H1 (cell line): ENCODE data around the gene DNAJC10. TPM values are rescaled to one million over a fixed set of nuclear protein-coding genes. Genes with fewer than 3 reads are reported as not detected.

Experiments
- CTCF ChIA-PET: fragments of 300-600 bp; sonication (Branson Sonifier 250); formaldehyde crosslinking; loops from one replicate; lab custom pipeline; 2021; ENCODE audit not compliant: partially characterized antibody; lab: Charles Lee
- POLR2A ChIA-PET: fragments of 300-600 bp; sonication (Branson Sonifier 250); formaldehyde crosslinking; loops from one replicate; lab custom pipeline; 2021; ENCODE audit warnings: inconsistent platforms; ENCODE audit not compliant: partially characterized antibody; lab: Charles Lee
- DNase-seq, 2 experiments: peaks; one replicate each; pipeline versions ENCODE4 v3.0.0 to v3.0.0-alpha.2; 2010 to 2022; ENCODE audit warnings: low spot score in 2 of 2, low read depth in 1 of 2, mixed read lengths in 1 of 2
- FAIRE-seq: peaks from 2 replicates; lab custom pipeline; 2011; peaks lifted over from hg19 to GRCh38; lab: Jason Lieb, UNC
- H2AFZ ChIP-seq: 2 replicates; pipeline ENCODE4 v1.8.1; 2012; ENCODE audit warnings: low read length, inconsistent platforms
- H2AK5ac ChIP-seq: 2 replicates; pipeline ENCODE4 v1.6.1; 2013; ENCODE audit warnings: low read depth, low read length
- H2BK120ac ChIP-seq: replicated peaks from 2 replicates; pipeline ENCODE3; 2013; ENCODE audit warnings: low read depth, low read length, inconsistent platforms
- H2BK12ac ChIP-seq: 2 replicates; pipeline ENCODE4 v1.6.1; 2013; ENCODE audit warnings: low read depth, low read length
- H2BK15ac ChIP-seq: 2 replicates; pipeline ENCODE4 v1.6.1; 2013; ENCODE audit warnings: low read length
- H2BK20ac ChIP-seq: 2 replicates; pipeline ENCODE4 v1.6.1; 2013; ENCODE audit warnings: low read length
- H2BK5ac ChIP-seq: 2 replicates; pipeline ENCODE4 v1.6.1; 2013; ENCODE audit warnings: low read depth, low read length
- H3K14ac ChIP-seq: 2 replicates; pipeline ENCODE4 v1.6.1; 2013; ENCODE audit warnings: inconsistent platforms; ENCODE audit not compliant: insufficient read length
- H3K18ac ChIP-seq: 2 replicates; pipeline ENCODE4 v1.6.1; 2013; ENCODE audit warnings: low read length; ENCODE audit errors: extremely low read depth
- H3K23ac ChIP-seq: 2 replicates; pipeline ENCODE4 v1.6.1; 2013; ENCODE audit warnings: inconsistent platforms; ENCODE audit not compliant: insufficient read length
- H3K23me2 ChIP-seq: 2 replicates; pipeline ENCODE4 v1.6.1; 2013; ENCODE audit warnings: low read depth, low read length
- H3K27ac ChIP-seq: 2 replicates; pipeline ENCODE4 v1.6.1; 2011; ENCODE audit warnings: low read depth, low read length, inconsistent platforms
- H3K27me3 ChIP-seq, 4 experiments: replicated peaks in 1 of 4; 1 replicate in 1 of 4; 2 replicates in 3 of 4; pipeline versions ENCODE4 v1.6.1 to v1.8.1; 2011 to 2013; ENCODE audit warnings: low read length in 3 of 4, mild to moderate bottlenecking in 3 of 4, inconsistent platforms in 2 of 4, mixed read lengths in 2 of 4, moderate library complexity in 1 of 4; ENCODE audit not compliant: control insufficient read depth in 3 of 4, insufficient read depth in 3 of 4; ENCODE audit errors: extremely low read depth in 1 of 4
- H3K36me3 ChIP-seq, 4 experiments: 2 replicates each; pipeline versions ENCODE4 v1.6.1 to v1.8.1; 2011 to 2013; ENCODE audit warnings: mild to moderate bottlenecking in 4 of 4, low read length in 3 of 4, moderate library complexity in 2 of 4, control low read depth in 1 of 4, inconsistent platforms in 1 of 4; ENCODE audit not compliant: insufficient read depth in 4 of 4, control insufficient read depth in 2 of 4
- H3K4ac ChIP-seq: replicated peaks from 2 replicates; pipeline ENCODE3; 2013; ENCODE audit warnings: low read length, low read depth, mixed read lengths, inconsistent platforms; ENCODE audit not compliant: insufficient read length
- H3K4me1 ChIP-seq, 4 experiments: replicated peaks in 1 of 4; 1 replicate in 1 of 4; 2 replicates in 3 of 4; pipeline versions ENCODE4 v1.6.1 to v1.8.1; 2011 to 2013; ENCODE audit warnings: low read length in 3 of 4, inconsistent platforms in 2 of 4, mixed read lengths in 1 of 4; ENCODE audit not compliant: insufficient read depth in 4 of 4, control insufficient read depth in 3 of 4
- H3K4me2 ChIP-seq, 2 experiments: 2 replicates each; pipeline versions ENCODE4 v1.6.1 to v1.8.1; 2011 to 2013; ENCODE audit warnings: low read depth in 2 of 2, low read length in 2 of 2, control low read depth in 1 of 2, inconsistent platforms in 1 of 2, mild to moderate bottlenecking in 1 of 2; ENCODE audit not compliant: insufficient read depth in 1 of 2
- H3K4me3 ChIP-seq, 4 experiments: fragments of 200-600, 300-600 bp in 1 of 4; sonication (generic), shearing (Covaris generic), sonication (Bioruptor Twin) in 1 of 4; 2 replicates each; pipeline versions ENCODE4 v1.5.1 to v1.8.1; 2011 to 2016; ENCODE audit warnings: low read length in 4 of 4, low read depth in 3 of 4, control low read depth in 2 of 4, inconsistent platforms in 2 of 4, mild to moderate bottlenecking in 2 of 4, mixed read lengths in 1 of 4, moderate library complexity in 1 of 4; ENCODE audit not compliant: insufficient read depth in 2 of 4; ENCODE audit errors: extremely low read depth in 1 of 4
- H3K56ac ChIP-seq: replicated peaks from 2 replicates; pipeline ENCODE3; 2013; ENCODE audit warnings: low read depth, mild to moderate bottlenecking, mixed read lengths, low read length, inconsistent platforms; ENCODE audit not compliant: insufficient read length
- H3K79me1 ChIP-seq: 2 replicates; pipeline ENCODE4 v1.6.1; 2013; ENCODE audit warnings: low read depth, low read length, control low read depth
- H3K79me2 ChIP-seq, 2 experiments: 2 replicates each; pipeline versions ENCODE4 v1.6.1 to v1.8.1; 2012 to 2013; ENCODE audit warnings: low read length in 2 of 2, mild to moderate bottlenecking in 2 of 2, inconsistent platforms in 1 of 2; ENCODE audit not compliant: insufficient read depth in 2 of 2, control insufficient read depth in 1 of 2
- H3K9ac ChIP-seq, 4 experiments: replicated peaks in 1 of 4; 1 replicate in 1 of 4; 2 replicates in 3 of 4; pipeline versions ENCODE4 v1.6.1 to v1.8.1; 2011 to 2013; ENCODE audit warnings: low read depth in 3 of 4, low read length in 3 of 4, control low read depth in 2 of 4, mild to moderate bottlenecking in 2 of 4, moderate library complexity in 2 of 4, inconsistent platforms in 1 of 4; ENCODE audit errors: extremely low read depth in 1 of 4
- H3K9me3 ChIP-seq, 2 experiments: 2 replicates each; pipeline versions ENCODE4 v1.6.1 to v1.8.1; 2012 to 2013; ENCODE audit warnings: mild to moderate bottlenecking in 2 of 2, moderate library complexity in 2 of 2, control low read depth in 1 of 2, inconsistent platforms in 1 of 2, low read depth in 1 of 2, low read length in 1 of 2, mixed read lengths in 1 of 2; ENCODE audit not compliant: insufficient read depth in 2 of 2
- H4K20me1 ChIP-seq, 2 experiments: replicated peaks in 1 of 2; 2 replicates each; pipeline versions ENCODE3 to v1.8.1; 2011 to 2013; ENCODE audit warnings: inconsistent platforms in 2 of 2, low read length in 2 of 2, mild to moderate bottlenecking in 1 of 2; ENCODE audit not compliant: insufficient read depth in 2 of 2, control insufficient read depth in 1 of 2
- H4K5ac ChIP-seq: 2 replicates; pipeline ENCODE4 v1.6.1; 2013; ENCODE audit warnings: low read length, low read depth, mixed read lengths, inconsistent platforms; ENCODE audit not compliant: insufficient read length
- H4K8ac ChIP-seq: 2 replicates; pipeline ENCODE4 v1.8.0; 2013; ENCODE audit warnings: mild to moderate bottlenecking, moderate library complexity, low read length, inconsistent platforms; ENCODE audit not compliant: insufficient read depth; ENCODE audit errors: extremely low read depth
- H4K91ac ChIP-seq: replicated peaks from 2 replicates; pipeline ENCODE3; 2013; ENCODE audit warnings: low read length, mixed read lengths, inconsistent platforms; ENCODE audit not compliant: insufficient read length
- ASH2L ChIP-seq: fragments of 200-600, 300-600 bp; sonication (generic); IDR thresholded peaks from one replicate; pipeline ENCODE4 v1.7.1; 2017; ENCODE audit warnings: low read length
- TBP ChIP-seq: IDR thresholded peaks from 2 replicates; pipeline ENCODE4 v1.6.1; 2011; ENCODE audit warnings: low read depth, low read length, improper control_type of control experiment
- WGBS, 2 experiments: shearing (Covaris generic) in 1 of 2; methylation state at CpG; one replicate each; pipeline versions ENCODE4 v1.1.6 to v1.1.7; 2013 to 2015; ENCODE audit warnings: low lambda C conversion rate in 2 of 2, mixed read lengths in 2 of 2, inconsistent platforms in 1 of 2, low coverage in 1 of 2, missing lambda C conversion rate in 1 of 2; ENCODE audit not compliant: insufficient replicate concordance in 2 of 2, insufficient coverage in 1 of 2, insufficient read length in 1 of 2; ENCODE audit errors: extremely low coverage in 1 of 2, missing lambda C conversion rate in 1 of 2; 5-methylcytosine and 5-hydroxymethylcytosine counted together
- polyA plus RNA-seq, 7 experiments: library from polyadenylated mRNA; depleted of rRNA in 3 of 7; stranded (reverse) in 5 of 7; unstranded in 2 of 7; fragments of >200 nt in 5 of 7; fragments of 200-250 nt in 2 of 7; gene quantifications; 1 replicate in 5 of 7; 2 replicates in 1 of 7; 4 replicates in 1 of 7; pipeline versions ENCODE4 v1.2.1 to v1.2.3, GENCODE V29; 2011 to 2013; ENCODE audit warnings: missing spikeins in 2 of 7, mixed read lengths in 2 of 7
- total RNA-seq: library from RNA; stranded (reverse); fragmentation: NEBNext Ultra II Directional; extraction: Animal tissue kit (Norgen Biotek cat#: 25700); gene quantifications from 2 replicates; pipeline ENCODE4 v1.2.1, GENCODE V29; 2021

The DNAJC10 gene
- total and polyA plus RNA-seq, 2 of the 8 experiments (the other 6 are each of a cell fraction or from before 2014, with no cell fraction given) = 23.2 to 121 TPM

DNA sequence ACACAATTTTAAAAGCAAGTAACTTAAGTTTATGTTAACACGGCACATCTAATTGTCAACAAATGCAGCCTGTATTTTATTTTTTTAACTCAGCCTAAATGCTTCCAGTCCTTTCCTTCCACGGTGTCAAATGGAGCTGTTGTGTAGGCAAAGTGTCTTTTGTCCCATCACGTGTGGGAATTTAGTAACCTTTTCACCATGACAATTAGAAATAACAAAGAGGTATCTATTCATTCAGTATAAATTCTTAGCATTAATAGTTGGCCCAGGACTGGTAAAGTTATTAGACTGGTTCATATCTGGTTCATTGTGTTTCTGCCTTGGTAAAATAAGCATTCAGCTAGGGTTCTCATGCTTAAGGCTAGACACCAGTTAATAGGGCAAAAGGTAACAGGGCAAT is 102.4 kb downstream of the DNAJC10 start:
- H3K14ac ChIP-seq = no peak overlapping the region
- no peak overlapping the region for H3K23ac ChIP-seq
- H3K4me3 ChIP-seq = peak overlapping the region in 1 of 4 experiments; percentile 33; a peak in 2 of 8 replicates
- H2AK5ac ChIP-seq = no peak overlapping the region
- H2BK12ac ChIP-seq = no peak overlapping the region
- H4K5ac ChIP-seq = peak overlapping the region; percentile 80
- H3K36me3 ChIP-seq = no peaks in the 10 kb centered on the region
- peak overlapping the region; percentile 75 for H2BK120ac ChIP-seq
- H3K4ac ChIP-seq = no peak overlapping the region
- no peak overlapping the region for H3K9ac ChIP-seq
- no peak overlapping the region for H4K91ac ChIP-seq
- peak overlapping the region; percentile 25; the same call in 1 of the 2 replicates for H3K27ac ChIP-seq
- peak overlapping the region; percentile 13 to 50 for H3K4me2 ChIP-seq
- POLR2A ChIA-PET = interaction anchor here (1.1 to 1.6 kb wide), 3 partner anchors 9 to 48 kb away, joined by 3 to 7 read pairs (median 5); partner anchors contain the start of gene FRZB
- no peaks in the 10 kb centered on the region for H3K9me3 ChIP-seq
- no peak overlapping the region for H2AFZ ChIP-seq
- no peaks in the 10 kb centered on the region for H3K79me2 ChIP-seq
- CTCF ChIA-PET = interaction anchor here (0.8 to 2.2 kb wide), 9 partner anchors 10 to 164 kb away, joined by 3 to 8 read pairs (median 6); partner anchors contain the start of gene FRZB
- 39% methylated on average over 3 of the region's 3 CpGs; no CpG with 5 or more reads in 1 of the 2 experiments for WGBS, 2 experiments
- DNase-seq (no peak), FAIRE-seq (peak; percentile 28)
- no peak overlapping the region for H2BK15ac ChIP-seq
- no peak overlapping the region for H3K56ac ChIP-seq
- peaks cover 0 to 26% (median 4%) of the 10 kb centered on the region in 4 experiments; a peak in 4 of 7 replicates for H3K4me1 ChIP-seq
- no peak overlapping the region; the same call in 1 of the 2 replicates for H3K18ac ChIP-seq
- no peaks in the 10 kb centered on the region for H3K79me1 ChIP-seq
- H3K23me2 ChIP-seq = no peaks in the 10 kb centered on the region
- no peaks in the 10 kb centered on the region for H4K20me1 ChIP-seq
- H4K8ac ChIP-seq = no peak overlapping the region
- 0 out of 2 replicates have a peak overlapping the region, but pooled peaks have one; percentile 7 for H2BK5ac ChIP-seq
- H3K27me3 ChIP-seq = no peaks in the 10 kb centered on the region
- H2BK20ac ChIP-seq = no peak overlapping the region
- no peak for TF ChIP-seq ASH2L
- no peak for TF ChIP-seq TBP
